K562 (cell line): Measurements from ENCODE around the gene CCDC106. TPM values are rescaled to one million over a fixed set of nuclear protein-coding genes. Genes with fewer than 3 reads are reported as not detected.

Experiments
- ARID2 ChIP-seq: fragments of 450-650 bp; IDR thresholded peaks from 2 replicates; pipeline ENCODE4 v1.6.1; 2017; ENCODE audit warnings: antibody characterized with exemption, mild to moderate bottlenecking
- CTBP1 ChIP-seq: fragments of 450-650 bp; IDR thresholded peaks from 2 replicates; pipeline ENCODE4 v1.6.1; 2016; ENCODE audit warnings: borderline replicate concordance
- ELF4 ChIP-seq: fragments of 450-650 bp; formaldehyde crosslinking; IDR thresholded peaks from 2 replicates; pipeline ENCODE4 v1.4.0; 2022; ENCODE audit warnings: missing genetic modification characterization
- ESRRA ChIP-seq: fragments of 450-650 bp; IDR thresholded peaks from 2 replicates; pipeline ENCODE4 v1.6.1; 2014; ENCODE audit warnings: low read depth, mild to moderate bottlenecking, moderate library complexity, borderline replicate concordance
- ETV5 ChIP-seq: sonication (generic); formaldehyde crosslinking; IDR thresholded peaks from 2 replicates; pipeline ENCODE4 v1.4.0; 2020; ENCODE audit warnings: low read depth, mild to moderate bottlenecking, missing genetic modification reagents
- KAT7 ChIP-seq: sonication (generic); formaldehyde crosslinking; IDR thresholded peaks from 2 replicates; pipeline ENCODE4 v1.8.0; 2022; ENCODE audit warnings: missing genetic modification reagents, mild to moderate bottlenecking, borderline replicate concordance
- SMAD1 ChIP-seq: fragments of 150-350 bp; IDR thresholded peaks from 2 replicates; pipeline ENCODE4 v1.6.1; 2014; ENCODE audit warnings: low read length, low read depth; ENCODE audit not compliant: partially characterized antibody
- ZNF133 ChIP-seq: fragments of 250-450 bp; sonication (Bioruptor Pico); IDR thresholded peaks from 2 replicates; pipeline ENCODE4 v1.4.0; 2020; ENCODE audit warnings: mild to moderate bottlenecking
- polyA plus RNA-seq, 8 experiments: library from polyadenylated mRNA; depleted of rRNA in 4 of 8; stranded (reverse) in 5 of 8; unstranded in 3 of 8; fragments of >200 nt; fragmentation: Nextera tagmentation in 2 of 8; fragmentation: Illumina TruSeq in 1 of 8; extraction: Ambion mirVana in 2 of 8; extraction: Trizol in 1 of 8; gene quantifications; 2 replicates each; pipeline versions ENCODE4 v1.2.1 to v1.2.3, GENCODE V29; 2011 to 2014; ENCODE audit warnings: inconsistent platforms in 1 of 8, missing spikeins in 1 of 8
- total RNA-seq, 7 experiments: library from RNA; depleted of rRNA in 6 of 7; stranded (reverse); fragments of >200 nt in 6 of 7; fragmentation: Illumina TruSeq in 2 of 7; extraction: Trizol in 2 of 7; gene quantifications; 2 replicates each; pipeline versions ENCODE4 v1.2.1 to v1.2.3, GENCODE V29; 2011 to 2021; ENCODE audit warnings: low replicate concordance in 1 of 7
- TF ChIP-seq, protein P1 (sequence below): fragments of 250-450 bp; sonication (Bioruptor Pico); IDR thresholded peaks from 2 replicates; pipeline ENCODE4 v1.4.0; 2020
- TF ChIP-seq, protein P2 (sequence below): fragments of 250-450 bp; sonication (Bioruptor Pico); IDR thresholded peaks from 2 replicates; pipeline ENCODE4 v1.4.0; 2020
- TF ChIP-seq, protein P3 (sequence below), 2 experiments: fragments of 450-650 bp; IDR thresholded peaks; 2 replicates each; pipeline ENCODE4 v1.6.1; 2018; ENCODE audit warnings: mild to moderate bottlenecking in 2 of 2, low read depth in 1 of 2; ENCODE audit not compliant: partially characterized antibody in 2 of 2
- TF ChIP-seq, protein P4 (sequence below): sonication (generic); formaldehyde crosslinking; IDR thresholded peaks from 2 replicates; pipeline ENCODE4 v1.8.0; 2022; ENCODE audit warnings: missing genetic modification reagents, mild to moderate bottlenecking, moderate library complexity, borderline replicate concordance
- TF ChIP-seq, protein P5 (sequence below): sonication (generic); formaldehyde crosslinking; IDR thresholded peaks from 2 replicates; pipeline ENCODE4 v1.9.0; 2022; ENCODE audit warnings: mild to moderate bottlenecking, missing genetic modification reagents

Gene CCDC106
- total and polyA plus RNA-seq, 9 of the 15 experiments (the other 6 are each of a cell fraction or from before 2014, with no cell fraction given) = 0.10 to 27.5 (median 15.0) TPM; not detected in 1

DNA sequence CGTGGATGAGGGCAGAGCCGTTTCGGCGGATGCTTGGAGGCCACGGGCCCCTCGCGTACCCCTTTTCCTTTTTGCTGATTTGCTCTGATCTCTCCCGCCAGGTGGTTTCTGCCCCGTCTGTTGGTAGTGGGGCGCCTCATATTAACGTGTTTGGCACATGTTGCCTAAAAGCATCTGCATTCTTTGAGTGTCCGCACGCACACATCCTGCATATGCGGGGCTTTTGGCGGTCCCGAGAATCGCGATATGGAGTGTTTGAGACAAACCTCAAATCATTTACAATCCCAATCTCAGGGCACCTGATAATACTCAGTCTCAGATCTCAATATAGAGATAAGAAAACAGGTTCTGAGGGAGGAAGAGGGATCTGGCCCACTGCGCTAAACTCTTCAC, 7.6 kb downstream of the CCDC106 start (continued):
- TF ChIP-seq ESRRA (0 out of 2 replicates have a peak, but pooled peaks have one; percentile 7), CTBP1 (no peak), SMAD1 (no peak), KAT7 (CRISPR knock-in tag) (peak; percentile 77; the same call in 1 of the 2 replicates), ELF4 (CRISPR knock-in tag) (no peak), ZNF133 (CRISPR knock-in tag) (no peak), ARID2 (no peak), ETV5 (CRISPR knock-in tag) (no peak)
- TF ChIP-seq, protein P1, sequence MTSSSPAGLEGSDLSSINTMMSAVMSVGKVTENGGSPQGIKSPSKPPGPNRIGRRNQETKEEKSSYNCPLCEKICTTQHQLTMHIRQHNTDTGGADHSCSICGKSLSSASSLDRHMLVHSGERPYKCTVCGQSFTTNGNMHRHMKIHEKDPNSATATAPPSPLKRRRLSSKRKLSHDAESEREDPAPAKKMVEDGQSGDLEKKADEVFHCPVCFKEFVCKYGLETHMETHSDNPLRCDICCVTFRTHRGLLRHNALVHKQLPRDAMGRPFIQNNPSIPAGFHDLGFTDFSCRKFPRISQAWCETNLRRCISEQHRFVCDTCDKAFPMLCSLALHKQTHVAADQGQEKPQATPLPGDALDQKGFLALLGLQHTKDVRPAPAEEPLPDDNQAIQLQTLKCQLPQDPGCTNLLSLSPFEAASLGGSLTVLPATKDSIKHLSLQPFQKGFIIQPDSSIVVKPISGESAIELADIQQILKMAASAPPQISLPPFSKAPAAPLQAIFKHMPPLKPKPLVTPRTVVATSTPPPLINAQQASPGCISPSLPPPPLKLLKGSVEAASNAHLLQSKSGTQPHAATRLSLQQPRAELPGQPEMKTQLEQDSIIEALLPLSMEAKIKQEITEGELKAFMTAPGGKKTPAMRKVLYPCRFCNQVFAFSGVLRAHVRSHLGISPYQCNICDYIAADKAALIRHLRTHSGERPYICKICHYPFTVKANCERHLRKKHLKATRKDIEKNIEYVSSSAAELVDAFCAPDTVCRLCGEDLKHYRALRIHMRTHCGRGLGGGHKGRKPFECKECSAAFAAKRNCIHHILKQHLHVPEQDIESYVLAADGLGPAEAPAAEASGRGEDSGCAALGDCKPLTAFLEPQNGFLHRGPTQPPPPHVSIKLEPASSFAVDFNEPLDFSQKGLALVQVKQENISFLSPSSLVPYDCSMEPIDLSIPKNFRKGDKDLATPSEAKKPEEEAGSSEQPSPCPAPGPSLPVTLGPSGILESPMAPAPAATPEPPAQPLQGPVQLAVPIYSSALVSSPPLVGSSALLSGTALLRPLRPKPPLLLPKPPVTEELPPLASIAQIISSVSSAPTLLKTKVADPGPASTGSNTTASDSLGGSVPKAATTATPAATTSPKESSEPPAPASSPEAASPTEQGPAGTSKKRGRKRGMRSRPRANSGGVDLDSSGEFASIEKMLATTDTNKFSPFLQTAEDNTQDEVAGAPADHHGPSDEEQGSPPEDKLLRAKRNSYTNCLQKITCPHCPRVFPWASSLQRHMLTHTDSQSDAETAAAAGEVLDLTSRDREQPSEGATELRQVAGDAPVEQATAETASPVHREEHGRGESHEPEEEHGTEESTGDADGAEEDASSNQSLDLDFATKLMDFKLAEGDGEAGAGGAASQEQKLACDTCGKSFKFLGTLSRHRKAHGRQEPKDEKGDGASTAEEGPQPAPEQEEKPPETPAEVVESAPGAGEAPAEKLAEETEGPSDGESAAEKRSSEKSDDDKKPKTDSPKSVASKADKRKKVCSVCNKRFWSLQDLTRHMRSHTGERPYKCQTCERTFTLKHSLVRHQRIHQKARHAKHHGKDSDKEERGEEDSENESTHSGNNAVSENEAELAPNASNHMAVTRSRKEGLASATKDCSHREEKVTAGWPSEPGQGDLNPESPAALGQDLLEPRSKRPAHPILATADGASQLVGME (CRISPR knock-in tag) = no peak
- TF ChIP-seq, protein P2, sequence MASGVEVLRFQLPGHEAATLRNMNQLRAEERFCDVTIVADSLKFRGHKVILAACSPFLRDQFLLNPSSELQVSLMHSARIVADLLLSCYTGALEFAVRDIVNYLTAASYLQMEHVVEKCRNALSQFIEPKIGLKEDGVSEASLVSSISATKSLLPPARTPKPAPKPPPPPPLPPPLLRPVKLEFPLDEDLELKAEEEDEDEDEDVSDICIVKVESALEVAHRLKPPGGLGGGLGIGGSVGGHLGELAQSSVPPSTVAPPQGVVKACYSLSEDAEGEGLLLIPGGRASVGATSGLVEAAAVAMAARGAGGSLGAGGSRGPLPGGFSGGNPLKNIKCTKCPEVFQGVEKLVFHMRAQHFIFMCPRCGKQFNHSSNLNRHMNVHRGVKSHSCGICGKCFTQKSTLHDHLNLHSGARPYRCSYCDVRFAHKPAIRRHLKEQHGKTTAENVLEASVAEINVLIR (CRISPR knock-in tag) = no peak
- TF ChIP-seq, protein P3, sequence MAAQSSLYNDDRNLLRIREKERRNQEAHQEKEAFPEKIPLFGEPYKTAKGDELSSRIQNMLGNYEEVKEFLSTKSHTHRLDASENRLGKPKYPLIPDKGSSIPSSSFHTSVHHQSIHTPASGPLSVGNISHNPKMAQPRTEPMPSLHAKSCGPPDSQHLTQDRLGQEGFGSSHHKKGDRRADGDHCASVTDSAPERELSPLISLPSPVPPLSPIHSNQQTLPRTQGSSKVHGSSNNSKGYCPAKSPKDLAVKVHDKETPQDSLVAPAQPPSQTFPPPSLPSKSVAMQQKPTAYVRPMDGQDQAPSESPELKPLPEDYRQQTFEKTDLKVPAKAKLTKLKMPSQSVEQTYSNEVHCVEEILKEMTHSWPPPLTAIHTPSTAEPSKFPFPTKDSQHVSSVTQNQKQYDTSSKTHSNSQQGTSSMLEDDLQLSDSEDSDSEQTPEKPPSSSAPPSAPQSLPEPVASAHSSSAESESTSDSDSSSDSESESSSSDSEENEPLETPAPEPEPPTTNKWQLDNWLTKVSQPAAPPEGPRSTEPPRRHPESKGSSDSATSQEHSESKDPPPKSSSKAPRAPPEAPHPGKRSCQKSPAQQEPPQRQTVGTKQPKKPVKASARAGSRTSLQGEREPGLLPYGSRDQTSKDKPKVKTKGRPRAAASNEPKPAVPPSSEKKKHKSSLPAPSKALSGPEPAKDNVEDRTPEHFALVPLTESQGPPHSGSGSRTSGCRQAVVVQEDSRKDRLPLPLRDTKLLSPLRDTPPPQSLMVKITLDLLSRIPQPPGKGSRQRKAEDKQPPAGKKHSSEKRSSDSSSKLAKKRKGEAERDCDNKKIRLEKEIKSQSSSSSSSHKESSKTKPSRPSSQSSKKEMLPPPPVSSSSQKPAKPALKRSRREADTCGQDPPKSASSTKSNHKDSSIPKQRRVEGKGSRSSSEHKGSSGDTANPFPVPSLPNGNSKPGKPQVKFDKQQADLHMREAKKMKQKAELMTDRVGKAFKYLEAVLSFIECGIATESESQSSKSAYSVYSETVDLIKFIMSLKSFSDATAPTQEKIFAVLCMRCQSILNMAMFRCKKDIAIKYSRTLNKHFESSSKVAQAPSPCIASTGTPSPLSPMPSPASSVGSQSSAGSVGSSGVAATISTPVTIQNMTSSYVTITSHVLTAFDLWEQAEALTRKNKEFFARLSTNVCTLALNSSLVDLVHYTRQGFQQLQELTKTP (IDR thresholded peaks at IDR 0.05; ENCODE audit: low read depth in 1 of 2, partially characterized antibody in 2 of 2) = peak in 1 of 2 experiments; percentile 58
- TF ChIP-seq, protein P4, sequence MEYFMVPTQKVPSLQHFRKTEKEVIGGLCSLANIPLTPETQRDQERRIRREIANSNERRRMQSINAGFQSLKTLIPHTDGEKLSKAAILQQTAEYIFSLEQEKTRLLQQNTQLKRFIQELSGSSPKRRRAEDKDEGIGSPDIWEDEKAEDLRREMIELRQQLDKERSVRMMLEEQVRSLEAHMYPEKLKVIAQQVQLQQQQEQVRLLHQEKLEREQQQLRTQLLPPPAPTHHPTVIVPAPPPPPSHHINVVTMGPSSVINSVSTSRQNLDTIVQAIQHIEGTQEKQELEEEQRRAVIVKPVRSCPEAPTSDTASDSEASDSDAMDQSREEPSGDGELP (CRISPR knock-in tag) = no peak; the same call in 1 of the 2 replicates
- TF ChIP-seq, protein P5, sequence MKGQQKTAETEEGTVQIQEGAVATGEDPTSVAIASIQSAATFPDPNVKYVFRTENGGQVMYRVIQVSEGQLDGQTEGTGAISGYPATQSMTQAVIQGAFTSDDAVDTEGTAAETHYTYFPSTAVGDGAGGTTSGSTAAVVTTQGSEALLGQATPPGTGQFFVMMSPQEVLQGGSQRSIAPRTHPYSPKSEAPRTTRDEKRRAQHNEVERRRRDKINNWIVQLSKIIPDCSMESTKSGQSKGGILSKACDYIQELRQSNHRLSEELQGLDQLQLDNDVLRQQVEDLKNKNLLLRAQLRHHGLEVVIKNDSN (CRISPR knock-in tag) = no peak
- TF ChIP-seq, all 486 proteins: peak for 19
